D721Med (cell line): ENCODE measurements around the gene MAB21L3.

ENCODE experiments used
- DNase-seq: peaks from one replicate; pipeline ENCODE4 v3.0.0; 2011; ENCODE audit warnings: low spot score; ENCODE audit not compliant: insufficient read length
- FAIRE-seq: peaks from 2 replicates; lab custom pipeline; 2011; peaks lifted over from hg19 to GRCh38; lab: Jason Lieb, UNC
- TF ChIP-seq, protein P1 (sequence below): IDR thresholded peaks from 2 replicates; pipeline ENCODE4 v1.5.1; 2012; ENCODE audit warnings: mild to moderate bottlenecking, control low read depth; ENCODE audit not compliant: insufficient read depth; ENCODE audit errors: missing control alignments

Gene MAB21L3

DNA sequence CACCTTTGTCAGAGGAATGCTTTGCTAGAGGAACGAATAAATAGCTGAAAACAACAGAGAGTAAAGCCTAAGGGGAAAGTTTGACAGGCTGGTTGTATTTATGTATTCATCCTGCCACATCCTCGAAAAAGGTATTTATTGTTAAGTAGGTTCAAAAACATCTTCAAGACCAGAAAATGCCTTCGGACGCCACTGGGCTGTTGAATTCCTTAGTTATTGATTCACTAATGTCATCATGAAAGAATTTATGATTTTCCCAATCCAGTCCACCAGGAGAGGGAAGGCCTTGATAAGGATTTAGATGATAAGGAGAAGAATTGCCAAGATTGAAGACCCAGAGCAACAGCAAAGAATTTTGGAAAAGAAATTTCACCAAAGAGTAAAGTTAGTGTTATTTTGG is 35.2 kb upstream of the MAB21L3 start:
- FAIRE-seq = no peak
- no peak for DNase-seq
- TF ChIP-seq, protein P1, sequence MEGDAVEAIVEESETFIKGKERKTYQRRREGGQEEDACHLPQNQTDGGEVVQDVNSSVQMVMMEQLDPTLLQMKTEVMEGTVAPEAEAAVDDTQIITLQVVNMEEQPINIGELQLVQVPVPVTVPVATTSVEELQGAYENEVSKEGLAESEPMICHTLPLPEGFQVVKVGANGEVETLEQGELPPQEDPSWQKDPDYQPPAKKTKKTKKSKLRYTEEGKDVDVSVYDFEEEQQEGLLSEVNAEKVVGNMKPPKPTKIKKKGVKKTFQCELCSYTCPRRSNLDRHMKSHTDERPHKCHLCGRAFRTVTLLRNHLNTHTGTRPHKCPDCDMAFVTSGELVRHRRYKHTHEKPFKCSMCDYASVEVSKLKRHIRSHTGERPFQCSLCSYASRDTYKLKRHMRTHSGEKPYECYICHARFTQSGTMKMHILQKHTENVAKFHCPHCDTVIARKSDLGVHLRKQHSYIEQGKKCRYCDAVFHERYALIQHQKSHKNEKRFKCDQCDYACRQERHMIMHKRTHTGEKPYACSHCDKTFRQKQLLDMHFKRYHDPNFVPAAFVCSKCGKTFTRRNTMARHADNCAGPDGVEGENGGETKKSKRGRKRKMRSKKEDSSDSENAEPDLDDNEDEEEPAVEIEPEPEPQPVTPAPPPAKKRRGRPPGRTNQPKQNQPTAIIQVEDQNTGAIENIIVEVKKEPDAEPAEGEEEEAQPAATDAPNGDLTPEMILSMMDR = no peak

DNA sequence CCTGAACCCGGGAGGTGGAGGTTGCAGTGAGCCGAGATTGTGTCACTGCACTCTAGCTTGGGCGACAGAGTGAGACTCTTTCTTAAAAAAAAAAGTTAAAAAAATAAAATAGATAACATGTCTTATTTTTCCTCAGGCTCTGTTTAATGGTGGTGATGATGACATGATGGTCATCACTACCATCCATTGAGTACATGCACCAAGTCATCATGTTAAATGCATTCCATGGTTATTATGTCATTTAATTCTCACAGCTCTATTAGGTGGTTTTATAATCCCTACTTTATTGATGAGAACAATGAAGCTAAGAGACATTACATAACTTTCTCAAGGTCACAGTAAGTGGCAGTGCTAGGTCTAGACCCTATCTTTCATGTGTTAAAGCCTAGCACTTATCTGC is 34.4 kb upstream of the MAB21L3 start:
- FAIRE-seq = no peak
- TF ChIP-seq, protein P1 = no peak
- no peak for DNase-seq

DNA sequence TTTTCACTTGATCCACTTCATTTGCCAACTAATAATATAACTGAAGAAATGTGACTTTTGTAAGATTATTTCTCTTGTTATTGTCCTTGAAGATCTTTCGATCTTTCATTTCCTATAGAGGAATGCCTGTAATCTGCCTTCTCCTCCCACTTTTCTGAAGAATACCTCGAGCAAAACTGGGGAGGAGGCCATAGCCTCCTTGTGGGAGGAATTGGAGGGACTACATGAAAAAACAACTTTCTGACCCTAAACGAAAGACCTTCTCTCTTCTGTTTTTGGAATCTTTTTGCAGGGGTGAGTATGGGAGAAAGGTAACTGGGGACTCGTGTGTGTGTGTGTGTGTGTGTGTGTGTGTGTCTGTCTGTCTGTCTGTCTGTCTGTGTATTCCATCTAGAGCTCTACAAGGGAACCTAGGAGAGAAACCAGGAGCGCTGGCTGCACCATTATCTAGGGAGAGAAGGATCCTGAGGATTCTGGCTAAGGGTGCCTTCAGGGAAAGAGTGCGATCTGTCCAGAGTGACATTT is 32.4 kb upstream of the MAB21L3 start:
- DNase-seq = no peak
- TF ChIP-seq, protein P1 = no peak
- FAIRE-seq = no peak

DNA sequence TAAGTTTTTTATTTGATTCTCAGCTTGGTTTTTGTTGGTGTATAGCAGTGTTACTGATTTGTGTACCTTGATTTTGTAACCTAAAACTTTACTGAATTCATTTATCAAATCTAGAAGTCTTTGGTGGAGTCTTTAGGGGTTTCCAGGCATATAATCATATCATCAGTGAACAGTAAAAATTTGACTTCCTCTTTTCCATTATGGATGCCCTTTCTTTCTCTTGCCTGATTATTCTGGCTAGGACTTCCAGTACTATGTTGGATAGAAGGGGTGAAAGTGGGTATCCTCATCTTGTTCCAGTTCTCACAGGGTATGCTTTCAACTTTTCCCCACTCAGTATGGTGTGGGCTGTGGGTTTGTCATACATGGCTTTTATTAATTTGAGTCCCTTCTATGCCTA is 23.6 kb upstream of the MAB21L3 start:
- DNase-seq = no peak
- TF ChIP-seq, protein P1 = no peak
- FAIRE-seq = no peak

DNA sequence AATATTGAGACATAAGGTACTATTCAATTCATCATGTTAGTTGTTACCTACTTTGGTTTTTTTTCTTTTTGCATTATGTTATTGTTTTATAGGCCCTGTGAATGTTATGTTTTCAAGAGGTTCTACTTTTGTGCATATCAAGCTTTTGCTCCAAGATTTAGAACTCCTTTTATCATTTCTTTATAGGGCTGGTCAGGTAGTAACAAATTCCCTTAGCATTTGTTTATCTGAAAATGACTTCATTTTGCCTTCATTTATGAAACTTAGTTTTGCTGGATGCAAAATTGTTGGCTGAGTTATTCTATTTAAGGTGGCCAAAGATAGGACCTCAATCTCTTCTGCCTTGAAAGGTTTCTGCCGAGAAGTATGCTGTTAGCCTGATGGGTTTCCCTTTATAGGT is 21.3 kb upstream of the MAB21L3 start:
- DNase-seq (no peak), FAIRE-seq (no peak)
- TF ChIP-seq, protein P1 = no peak

DNA sequence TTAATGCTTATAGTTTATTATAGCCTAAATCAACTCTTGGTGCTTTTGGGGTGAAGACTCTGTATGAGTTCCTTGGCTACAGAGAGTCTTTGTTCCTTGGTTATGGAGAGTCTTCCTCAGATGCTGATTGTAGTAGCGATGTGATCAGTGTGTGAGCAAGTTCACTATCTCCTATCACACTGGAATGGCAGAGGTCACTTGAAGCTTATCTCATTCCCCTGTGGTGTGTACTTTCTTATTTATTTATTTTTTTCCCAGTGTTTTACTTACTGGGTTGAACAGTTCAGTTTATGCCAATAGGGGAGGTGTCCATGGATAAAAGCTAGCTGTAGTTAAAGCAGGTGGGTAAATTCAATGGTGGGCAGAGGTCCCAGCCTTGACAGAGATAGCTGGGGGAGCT is 20.1 kb upstream of the MAB21L3 start:
- FAIRE-seq (no peak), DNase-seq (no peak)

More for the DNA sequence above, 20.1 kb upstream of the MAB21L3 start:
- TF ChIP-seq, protein P1 = no peak
